ENCODE measurements around the gene HK3. TPM values are rescaled to one million over a fixed set of nuclear protein-coding genes. Genes with fewer than 3 reads are reported as not detected.
A peak's percentile ranks its signal among the peaks of the same experiment; 100 is the strongest.

The HK3 gene
- total RNA-seq, 1 experiment from 2014 or later = 0.17 TPM

- Mint-ChIP-seq H3K4me1 (no peaks in the 10 kb centered on the region), H3K9me3 (no peaks in the 10 kb centered on the region), H3K36me3 (no peaks in the 10 kb centered on the region), H3K27ac (peak overlapping the region; percentile 11; the same call in 1 of the 2 replicates), H3K4me3 (no peak overlapping the region), H3K27me3 (ENCODE audit: low read depth) (no peaks in the 10 kb centered on the region)
- TF ChIP-seq IRF2 (CRISPR knock-in tag; IDR thresholded peaks at IDR 0.05; ENCODE audit: borderline replicate concordance, low read depth) (no peak), FOXP4 (CRISPR knock-in tag; IDR thresholded peaks at IDR 0.05) (no peak), ZSCAN18 (CRISPR knock-in tag; IDR thresholded peaks at IDR 0.05) (no peak), RORB (CRISPR knock-in tag; IDR thresholded peaks at IDR 0.05) (no peak), ZNF219 (CRISPR knock-in tag; IDR thresholded peaks at IDR 0.05; ENCODE audit: borderline replicate concordance) (no peak), JAZF1 (CRISPR knock-in tag; IDR thresholded peaks at IDR 0.05) (no peak), E2F4 (CRISPR knock-in tag; IDR thresholded peaks at IDR 0.05; ENCODE audit: borderline replicate concordance, low read depth) (no peak), ZNF416 (CRISPR knock-in tag; IDR thresholded peaks at IDR 0.05) (no peak), PRDM15 (CRISPR knock-in tag; IDR thresholded peaks at IDR 0.05) (no peak), SP1 (CRISPR knock-in tag; conservative IDR thresholded peaks at IDR 0.05) (no peak), SMAD3 (CRISPR knock-in tag; IDR thresholded peaks at IDR 0.05; ENCODE audit: borderline replicate concordance) (no peak), TEAD4 (CRISPR knock-in tag; IDR thresholded peaks at IDR 0.05) (no peak), AR (CRISPR knock-in tag; IDR thresholded peaks at IDR 0.05) (no peak), ETV6 (CRISPR knock-in tag; IDR thresholded peaks at IDR 0.05) (no peak), SOX15 (CRISPR knock-in tag; IDR thresholded peaks at IDR 0.05) (no peak)
- ATAC-seq (no peak), DNase-seq (ENCODE audit: low spot score) (no peak)
- ChIA-PET POLR2A (no interaction called here), CTCF (interaction anchor here (1.1 to 3.0 kb wide), 7 partner anchors 9 to 221 kb away, joined by 3 to 16 read pairs (median 7); no protein-coding TSS in a partner anchor)
Observed at GRCh38 chr5:176878906-176879662, 20.1 kb downstream of the HK3 start.

Data from WTC11 (cell line).